ENCODE data around the gene CARHSP1. TPM values are rescaled to one million over a fixed set of nuclear protein-coding genes. Genes with fewer than 3 reads are reported as not detected.

Gene CARHSP1
- total and polyA plus RNA-seq, 9 of the 15 experiments (the other 6 are each of a cell fraction or from before 2014, with no cell fraction given): 5.8 to 114 (median 41.1) TPM

DNA sequence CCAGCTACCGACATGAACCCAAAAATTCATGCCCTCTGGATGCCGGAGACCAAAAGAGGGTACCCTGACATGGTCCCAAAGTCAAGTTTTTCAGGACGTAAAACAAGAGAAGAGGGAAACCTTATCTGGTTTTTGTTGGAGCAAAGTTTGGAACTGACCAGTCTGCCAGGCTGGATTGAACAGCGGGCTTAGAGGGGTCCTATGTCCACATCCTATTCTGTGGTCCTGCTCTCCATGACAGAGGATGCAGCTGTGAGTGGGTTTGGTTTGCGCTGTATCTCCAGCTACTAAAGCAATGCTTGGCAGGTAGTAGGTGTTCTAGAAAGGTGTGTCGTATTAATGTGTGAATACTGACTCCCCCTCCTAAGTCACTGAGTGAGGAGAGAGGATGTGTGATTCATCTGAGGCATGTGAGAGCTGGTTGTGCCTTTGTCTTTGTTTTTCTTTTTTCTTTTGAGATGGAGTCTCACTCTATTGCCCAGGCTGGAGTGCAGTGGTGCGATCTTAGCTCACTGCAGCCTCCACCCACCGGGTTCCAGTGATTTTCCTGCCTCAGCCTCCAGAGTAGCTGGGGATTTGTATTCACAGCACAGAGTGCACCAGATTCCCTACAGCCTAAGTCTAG, 40.2 kb downstream of the CARHSP1 start:
- DNase-seq (ENCODE audit: extremely low read depth in 1 of 4, low spot score in 3 of 4) (no peak), FAIRE-seq (no peak), ATAC-seq (no peak)
- Histone ChIP-seq H3K4me2 (ENCODE audit: insufficient read depth, low read length) (no peak overlapping the region), H3K4me3 (no peak overlapping the region), H3K27ac (ENCODE audit: extremely low read depth, low read depth, low read length) (no peak overlapping the region), H3K36me3 (ENCODE audit: control insufficient read depth, insufficient read depth, low read length) (peaks cover 69% of the 10 kb centered on the region), H3K79me2 (ENCODE audit: control insufficient read depth, insufficient read depth, low read length) (no peaks in the 10 kb centered on the region), H3K4me1 (replicated peaks in 1 of 2; ENCODE audit: control insufficient read depth in 2 of 2, insufficient read depth in 2 of 2, low read length in 2 of 2) (peaks cover 0 to 4% of the 10 kb centered on the region in 2 experiments; a peak in 2 of 5 replicates), H2AFZ (ENCODE audit: low read depth, low read length) (no peak overlapping the region), H3K9me3 (replicated peaks; ENCODE audit: control insufficient read depth, insufficient read depth, low read depth, low read length) (no peaks in the 10 kb centered on the region), H3K27me3 (ENCODE audit: control insufficient read depth in 2 of 2, insufficient read depth in 2 of 2, low read length in 2 of 2) (no peaks in the 10 kb centered on the region), H3K9ac (ENCODE audit: insufficient read depth in 1 of 2, low read depth in 2 of 2, low read length in 2 of 2) (no peak overlapping the region), H3K9me1 (ENCODE audit: control insufficient read depth, insufficient read depth, low read length) (no peaks in the 10 kb centered on the region), H4K20me1 (replicated peaks; ENCODE audit: control insufficient read depth, insufficient read depth, low read length) (no peaks in the 10 kb centered on the region)
- WGBS (ENCODE audit: insufficient coverage, low coverage, missing lambda C conversion rate): 96% methylated on average over 6 of the region's 8 CpGs
- POLR2A ChIA-PET: interaction anchor here (0.6 to 1.4 kb wide), 6 partner anchors 12 to 166 kb away, joined by 3 to 4 read pairs (median 3); partner anchors contain the start of gene ABAT
- BruUV-seq (replicated peaks): no TSS peak
- intact Hi-C loops (cut with micrococcal nuclease) (no loop called here), in situ Hi-C loops (cut with MboI) (no loop called here)
- CTCF ChIA-PET (ENCODE audit: low intra/inter-chr PET ratio): no interaction called here
- no peak for TF ChIP-seq POLR2A (conservative IDR thresholded peaks at IDR 0.05)
- no peak for TF ChIP-seq NCOA1 (IDR thresholded peaks at IDR 0.05; ENCODE audit: low read depth)
- no peak for TF ChIP-seq ZNF696 (CRISPR knock-in tag; conservative IDR thresholded peaks at IDR 0.05)
- TF ChIP-seq ETS2 (tag; IDR thresholded peaks at IDR 0.05; ENCODE audit: borderline replicate concordance, poor library complexity, severe bottlenecking): no peak
- TF ChIP-seq MYBL2 (IDR thresholded peaks at IDR 0.05; ENCODE audit: low read depth): no peak
- TF ChIP-seq MYBL2 (CRISPR knock-in tag; IDR thresholded peaks at IDR 0.05; ENCODE audit: borderline replicate concordance): no peak
- TF ChIP-seq CHD4 (IDR thresholded peaks at IDR 0.05; ENCODE audit: insufficient read depth, insufficient replicate concordance, low read depth, low read length, poor library complexity, severe bottlenecking): no peak
- TF ChIP-seq, protein P1, sequence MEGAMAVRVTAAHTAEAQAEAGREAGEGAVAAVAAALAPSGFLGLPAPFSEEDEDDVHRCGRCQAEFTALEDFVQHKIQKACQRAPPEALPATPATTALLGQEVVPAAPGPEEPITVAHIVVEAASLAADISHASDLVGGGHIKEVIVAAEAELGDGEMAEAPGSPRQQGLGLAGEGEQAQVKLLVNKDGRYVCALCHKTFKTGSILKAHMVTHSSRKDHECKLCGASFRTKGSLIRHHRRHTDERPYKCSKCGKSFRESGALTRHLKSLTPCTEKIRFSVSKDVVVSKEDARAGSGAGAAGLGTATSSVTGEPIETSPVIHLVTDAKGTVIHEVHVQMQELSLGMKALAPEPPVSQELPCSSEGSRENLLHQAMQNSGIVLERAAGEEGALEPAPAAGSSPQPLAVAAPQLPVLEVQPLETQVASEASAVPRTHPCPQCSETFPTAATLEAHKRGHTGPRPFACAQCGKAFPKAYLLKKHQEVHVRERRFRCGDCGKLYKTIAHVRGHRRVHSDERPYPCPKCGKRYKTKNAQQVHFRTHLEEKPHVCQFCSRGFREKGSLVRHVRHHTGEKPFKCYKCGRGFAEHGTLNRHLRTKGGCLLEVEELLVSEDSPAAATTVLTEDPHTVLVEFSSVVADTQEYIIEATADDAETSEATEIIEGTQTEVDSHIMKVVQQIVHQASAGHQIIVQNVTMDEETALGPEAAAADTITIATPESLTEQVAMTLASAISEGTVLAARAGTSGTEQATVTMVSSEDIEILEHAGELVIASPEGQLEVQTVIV (CRISPR knock-in tag; IDR thresholded peaks at IDR 0.05; ENCODE audit: borderline replicate concordance): no peak
- TF ChIP-seq, protein P2, sequence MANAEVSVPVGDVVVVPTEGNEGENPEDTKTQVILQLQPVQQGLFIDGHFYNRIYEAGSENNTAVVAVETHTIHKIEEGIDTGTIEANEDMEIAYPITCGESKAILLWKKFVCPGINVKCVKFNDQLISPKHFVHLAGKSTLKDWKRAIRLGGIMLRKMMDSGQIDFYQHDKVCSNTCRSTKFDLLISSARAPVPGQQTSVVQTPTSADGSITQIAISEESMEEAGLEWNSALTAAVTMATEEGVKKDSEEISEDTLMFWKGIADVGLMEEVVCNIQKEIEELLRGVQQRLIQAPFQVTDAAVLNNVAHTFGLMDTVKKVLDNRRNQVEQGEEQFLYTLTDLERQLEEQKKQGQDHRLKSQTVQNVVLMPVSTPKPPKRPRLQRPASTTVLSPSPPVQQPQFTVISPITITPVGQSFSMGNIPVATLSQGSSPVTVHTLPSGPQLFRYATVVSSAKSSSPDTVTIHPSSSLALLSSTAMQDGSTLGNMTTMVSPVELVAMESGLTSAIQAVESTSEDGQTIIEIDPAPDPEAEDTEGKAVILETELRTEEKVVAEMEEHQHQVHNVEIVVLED (CRISPR knock-in tag; IDR thresholded peaks at IDR 0.05): no peak
- TF ChIP-seq MEF2A (IDR thresholded peaks at IDR 0.05; ENCODE audit: control insufficient read depth, low read depth, low read length): no peak
- TF ChIP-seq ZC3H8 (IDR thresholded peaks at IDR 0.05): no peak
- TF ChIP-seq HDAC1 (IDR thresholded peaks at IDR 0.05): no peak
- TF ChIP-seq, protein P3, sequence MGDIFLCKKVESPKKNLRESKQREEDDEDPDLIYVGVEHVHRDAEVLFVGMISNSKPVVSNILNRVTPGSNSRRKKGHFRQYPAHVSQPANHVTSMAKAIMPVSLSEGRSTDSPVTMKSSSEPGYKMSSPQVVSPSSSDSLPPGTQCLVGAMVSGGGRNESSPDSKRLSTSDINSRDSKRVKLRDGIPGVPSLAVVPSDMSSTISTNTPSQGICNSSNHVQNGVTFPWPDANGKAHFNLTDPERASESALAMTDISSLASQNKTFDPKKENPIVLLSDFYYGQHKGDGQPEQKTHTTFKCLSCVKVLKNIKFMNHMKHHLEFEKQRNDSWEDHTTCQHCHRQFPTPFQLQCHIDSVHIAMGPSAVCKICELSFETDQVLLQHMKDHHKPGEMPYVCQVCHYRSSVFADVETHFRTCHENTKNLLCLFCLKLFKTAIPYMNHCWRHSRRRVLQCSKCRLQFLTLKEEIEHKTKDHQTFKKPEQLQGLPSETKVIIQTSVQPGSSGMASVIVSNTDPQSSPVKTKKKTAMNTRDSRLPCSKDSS (IDR thresholded peaks at IDR 0.05; ENCODE audit: low read depth, partially characterized antibody): no peak

Measured in K562 (cell line).